IMR-90 (cell line): ENCODE results near the gene ABCA4. TPM values are rescaled to one million over a fixed set of nuclear protein-coding genes. Genes with fewer than 3 reads are reported as not detected.

Experiments
- ATAC-seq: fragments of 200-7000 bp; cut with Tn5 transposase; 2 replicates; pipeline ENCODE4 v1.9.1; 2020; ENCODE audit warnings: low read depth, mild to moderate bottlenecking, moderate library complexity
- BruUV-seq: library from RNA; stranded (reverse); fragments of 400-500 nt; replicated peaks from 2 replicates; lab custom pipeline; 2021; lab: Mats Ljungman, UMichigan
- CTCF ChIA-PET: fragments of 300-600 bp; formaldehyde crosslinking; extraction: SDS; loops from one replicate; lab custom pipeline; 2021; ENCODE audit warnings: antibody characterized with exemption; lab: Yijun Ruan, JAX
- POLR2A ChIA-PET: fragments of 300-600 bp; sonication (Branson Sonifier 250); formaldehyde crosslinking; loops from one replicate; lab custom pipeline; 2022; ENCODE audit warnings: antibody characterized with exemption; ENCODE audit not compliant: unreplicated experiment; lab: Charles Lee
- DNase-seq: peaks from one replicate; pipeline ENCODE4 v3.0.0; 2013
- H2AFZ ChIP-seq: replicated peaks from 2 replicates; pipeline ENCODE3; 2013; ENCODE audit warnings: low read length, mild to moderate bottlenecking; ENCODE audit not compliant: poor library complexity
- H2AK5ac ChIP-seq: 2 replicates; pipeline ENCODE4 v1.6.1; 2013; ENCODE audit warnings: low read depth, low read length, inconsistent platforms
- H2AK9ac ChIP-seq: replicated peaks from 2 replicates; pipeline ENCODE3; 2013; ENCODE audit warnings: mild to moderate bottlenecking, low read depth, low read length, moderate library complexity; ENCODE audit not compliant: poor library complexity
- H2BK120ac ChIP-seq: 2 replicates; pipeline ENCODE4 v1.6.1; 2013; ENCODE audit warnings: low read depth, low read length, inconsistent platforms
- H2BK15ac ChIP-seq: 3 replicates; pipeline ENCODE4 v1.6.1; 2013; ENCODE audit warnings: low read depth, low read length, inconsistent platforms
- H2BK20ac ChIP-seq: 2 replicates; pipeline ENCODE4 v1.6.1; 2013; ENCODE audit warnings: low read depth, mild to moderate bottlenecking, inconsistent platforms, low read length, moderate library complexity
- H2BK5ac ChIP-seq: 2 replicates; pipeline ENCODE4 v1.6.1; 2013; ENCODE audit warnings: mild to moderate bottlenecking, low read depth, low read length, inconsistent platforms; ENCODE audit not compliant: poor library complexity, severe bottlenecking
- H3K14ac ChIP-seq: replicated peaks from 2 replicates; pipeline ENCODE4 v1.6.1; 2013; ENCODE audit warnings: low read depth, low read length, inconsistent platforms
- H3K18ac ChIP-seq: 2 replicates; pipeline ENCODE4 v1.6.1; 2013; ENCODE audit warnings: low read depth, low read length, control low read depth
- H3K23ac ChIP-seq: 2 replicates; pipeline ENCODE4 v1.6.1; 2013; ENCODE audit warnings: low read depth, low read length, inconsistent platforms
- H3K27ac ChIP-seq: 2 replicates; pipeline ENCODE4 v1.5.1; 2013; ENCODE audit warnings: mild to moderate bottlenecking, control low read depth, low read length; ENCODE audit not compliant: insufficient read depth
- H3K27me3 ChIP-seq: 2 replicates; pipeline ENCODE4 v1.6.1; 2013; ENCODE audit warnings: low read length; ENCODE audit not compliant: control insufficient read depth, insufficient read depth
- H3K36me3 ChIP-seq: 2 replicates; pipeline ENCODE4 v1.6.1; 2013; ENCODE audit warnings: low read length, mixed read lengths; ENCODE audit not compliant: control insufficient read depth, insufficient read depth
- H3K4ac ChIP-seq: 2 replicates; pipeline ENCODE4 v1.6.1; 2013; ENCODE audit warnings: low read depth, low read length, inconsistent platforms
- H3K4me1 ChIP-seq: 2 replicates; pipeline ENCODE4 v1.6.1; 2013; ENCODE audit warnings: low read length, mixed read lengths; ENCODE audit not compliant: control insufficient read depth, insufficient read depth
- H3K4me2 ChIP-seq: 2 replicates; pipeline ENCODE4 v1.6.1; 2013; ENCODE audit warnings: low read depth, mild to moderate bottlenecking, control low read depth, low read length, moderate library complexity
- H3K4me3 ChIP-seq: 2 replicates; pipeline ENCODE4 v1.5.1; 2013; ENCODE audit warnings: low read depth, mild to moderate bottlenecking, control low read depth, low read length, moderate library complexity; ENCODE audit not compliant: insufficient read depth
- H3K56ac ChIP-seq: 2 replicates; pipeline ENCODE4 v1.6.1; 2013; ENCODE audit warnings: low read length, inconsistent platforms; ENCODE audit not compliant: insufficient read depth; ENCODE audit errors: extremely low read depth
- H3K79me1 ChIP-seq, 2 experiments: 2 replicates each; pipeline ENCODE4 v1.6.1; 2013; ENCODE audit warnings: low read length in 2 of 2, inconsistent platforms in 1 of 2, low read depth in 1 of 2
- H3K9ac ChIP-seq: 2 replicates; pipeline ENCODE4 v1.6.1; 2013; ENCODE audit warnings: low read depth, low read length, control low read depth
- H3K9me1 ChIP-seq: 2 replicates; pipeline ENCODE4 v1.6.1; 2013; ENCODE audit warnings: low read length, inconsistent platforms; ENCODE audit not compliant: insufficient read depth
- H3K9me3 ChIP-seq: 2 replicates; pipeline ENCODE4 v1.6.1; 2013; ENCODE audit warnings: low read length; ENCODE audit not compliant: control insufficient read depth, insufficient read depth
- H4K20me1 ChIP-seq: 2 replicates; pipeline ENCODE4 v1.6.1; 2013; ENCODE audit warnings: low read length, inconsistent platforms; ENCODE audit not compliant: insufficient read depth
- H4K5ac ChIP-seq: 2 replicates; pipeline ENCODE4 v1.6.1; 2013; ENCODE audit warnings: mild to moderate bottlenecking, low read depth, low read length, control low read depth
- H4K8ac ChIP-seq, 2 experiments: 2 replicates each; pipeline ENCODE4 v1.6.1; 2013; ENCODE audit warnings: low read depth in 2 of 2, low read length in 2 of 2, control low read depth in 1 of 2, inconsistent platforms in 1 of 2
- H4K91ac ChIP-seq: 2 replicates; pipeline ENCODE4 v1.6.1; 2013; ENCODE audit warnings: low read depth, low read length, inconsistent platforms; ENCODE audit not compliant: insufficient read depth
- BHLHE40 ChIP-seq: fragments of 150-350 bp; IDR thresholded peaks from 2 replicates; pipeline ENCODE4 v1.6.1; 2016; ENCODE audit warnings: mild to moderate bottlenecking, low read depth, low read length
- CEBPB ChIP-seq: IDR thresholded peaks from 2 replicates; pipeline ENCODE4 v1.6.1; 2012; ENCODE audit warnings: low read depth, low read length, improper control_type of control experiment
- CHD1 ChIP-seq: IDR thresholded peaks from 2 replicates; pipeline ENCODE4 v1.6.1; 2012; ENCODE audit warnings: low read depth, low read length, improper control_type of control experiment
- CTCF ChIP-seq: conservative IDR thresholded peaks from 2 replicates; pipeline ENCODE4 v1.5.1; 2012; ENCODE audit warnings: mild to moderate bottlenecking, low read depth, low read length, improper control_type of control experiment
- ELK1 ChIP-seq: fragments of 150-350 bp; IDR thresholded peaks from 2 replicates; pipeline ENCODE4 v1.6.1; 2016; ENCODE audit warnings: low read depth, mild to moderate bottlenecking, low read length, moderate library complexity, borderline replicate concordance
- FOS ChIP-seq: fragments of 150-350 bp; IDR thresholded peaks from 2 replicates; pipeline ENCODE4 v1.6.1; 2016; ENCODE audit warnings: low read depth, low read length
- MAFK ChIP-seq: IDR thresholded peaks from 2 replicates; pipeline ENCODE4 v1.6.1; 2012; ENCODE audit warnings: low read depth, low read length, improper control_type of control experiment
- MAZ ChIP-seq: IDR thresholded peaks from 2 replicates; pipeline ENCODE4 v1.6.1; 2012; ENCODE audit warnings: low read depth, mild to moderate bottlenecking, low read length, improper control_type of control experiment, moderate library complexity, borderline replicate concordance
- MXI1 ChIP-seq: IDR thresholded peaks from 2 replicates; pipeline ENCODE4 v1.6.1; 2012; ENCODE audit warnings: low read depth, mild to moderate bottlenecking, low read length, moderate library complexity, borderline replicate concordance
- NFE2L2 ChIP-seq: fragments of 150-350 bp; IDR thresholded peaks from 2 replicates; pipeline ENCODE4 v1.6.1; 2016; ENCODE audit warnings: low read depth, mild to moderate bottlenecking, low read length
- POLR2A ChIP-seq: IDR thresholded peaks from 2 replicates; pipeline ENCODE4 v1.6.1; 2012; ENCODE audit warnings: mild to moderate bottlenecking, low read depth, low read length
- RAD21 ChIP-seq: IDR thresholded peaks from 2 replicates; pipeline ENCODE4 v1.6.1; 2012; ENCODE audit warnings: low read length, improper control_type of control experiment
- RCOR1 ChIP-seq: IDR thresholded peaks from 2 replicates; pipeline ENCODE4 v1.6.1; 2012; ENCODE audit warnings: mild to moderate bottlenecking, low read length, improper control_type of control experiment; ENCODE audit not compliant: insufficient replicate concordance
- RFX5 ChIP-seq: IDR thresholded peaks from 2 replicates; pipeline ENCODE4 v1.8.0; 2012; ENCODE audit warnings: low read depth, mild to moderate bottlenecking, low read length, moderate library complexity
- SMC3 ChIP-seq: fragments of 150-350 bp; IDR thresholded peaks from 2 replicates; pipeline ENCODE4 v1.6.1; 2016; ENCODE audit warnings: low read depth, mild to moderate bottlenecking, antibody characterized with exemption, low read length, moderate library complexity
- USF2 ChIP-seq: fragments of 150-350 bp; IDR thresholded peaks from 2 replicates; pipeline ENCODE4 v1.6.1; 2017; ENCODE audit warnings: mild to moderate bottlenecking, antibody characterized with exemption, low read length, low read depth
- WGBS, 2 experiments: methylation state at CpG; one replicate each; pipeline versions ENCODE4 v1.1.5 to v1.1.7; 2013; ENCODE audit warnings: missing lambda C conversion rate in 2 of 2; ENCODE audit not compliant: insufficient read length in 1 of 2; ENCODE audit errors: extremely low coverage in 2 of 2; 5-methylcytosine and 5-hydroxymethylcytosine counted together
- dilution Hi-C: fragments of 300-500 bp; cut with HindIII; formaldehyde crosslinking; loops from one replicate; pipeline ENCODE4 v1.14.3; 2018; ENCODE audit warnings: low sequenced_read_pairs; ENCODE audit not compliant: unreplicated experiment
- in situ Hi-C: fragments of 300-500 bp; cut with MboI; formaldehyde crosslinking; loops from 3 replicates; pipeline ENCODE4 v1.14.3; 2019; ENCODE audit warnings: low sequenced_read_pairs, inconsistent platforms, mixed read lengths
- intact Hi-C: fragments of 100-400 bp; cut with micrococcal nuclease; formaldehyde crosslinking; loops from 2 replicates; pipeline ENCODE4 v1.10.0; 2022
- polyA plus RNA-seq, 3 experiments: library from polyadenylated mRNA; depleted of rRNA; stranded (reverse); fragments of >200 nt; gene quantifications; 2 replicates each; pipeline ENCODE4 v1.2.3, GENCODE V29; 2012; ENCODE audit warnings: low replicate concordance in 1 of 3
- total RNA-seq: library from RNA; depleted of rRNA; stranded (reverse); fragments of >200 nt; gene quantifications from 2 replicates; pipeline ENCODE4 v1.2.3, GENCODE V29; 2012

ABCA4 gene
- total and polyA plus RNA-seq, 2 of the 4 experiments (the other 2 are of a cell fraction) = under 0.01 to 0.36 TPM

GRCh38 chr1:94001397-94002045 lies 119.4 kb downstream of the ABCA4 start:
- Histone ChIP-seq H3K79me1 (no peaks in the 10 kb centered on the region), H3K56ac (no peak overlapping the region), H3K14ac (no peak overlapping the region), H2BK15ac (no peak overlapping the region), H4K91ac (no peak overlapping the region), H3K27me3 (no peaks in the 10 kb centered on the region), H3K9me3 (no peaks in the 10 kb centered on the region), H3K9me1 (no peaks in the 10 kb centered on the region), H3K23ac (no peak overlapping the region), H4K20me1 (no peaks in the 10 kb centered on the region), H3K9ac (no peak overlapping the region), H3K4ac (no peak overlapping the region), H2AK5ac (no peak overlapping the region), H3K4me2 (no peak overlapping the region), H3K4me3 (no peak overlapping the region), H2AFZ (no peak overlapping the region), H2BK20ac (no peak overlapping the region), H3K4me1 (peaks cover 3% of the 10 kb centered on the region; the same call in 1 of the 2 replicates), H2AK9ac (no peak overlapping the region), H4K8ac (no peak overlapping the region), H3K27ac (no peak overlapping the region), H3K36me3 (no peaks in the 10 kb centered on the region), H3K18ac (no peak overlapping the region), H4K5ac (no peak overlapping the region), H2BK5ac (no peak overlapping the region), H2BK120ac (no peak overlapping the region)
- WGBS, 2 experiments = 88% methylated on average over 7 of the region's 20 CpGs; no CpG with 5 or more reads in 1 of the 2 experiments
- no peak for TF ChIP-seq CEBPB
- TF ChIP-seq SMC3 = no peak
- TF ChIP-seq ELK1 = no peak
- no peak for TF ChIP-seq MAFK
- no peak for TF ChIP-seq USF2
- TF ChIP-seq MXI1 = no peak
- no peak for TF ChIP-seq FOS
- TF ChIP-seq CTCF = no peak
- TF ChIP-seq POLR2A = no peak
- TF ChIP-seq RCOR1 = no peak
- no peak for TF ChIP-seq CHD1
- no peak for TF ChIP-seq BHLHE40
- TF ChIP-seq RFX5 = no peak
- no peak for TF ChIP-seq MAZ
- TF ChIP-seq NFE2L2 = no peak
- TF ChIP-seq RAD21 = no peak
- in situ Hi-C loops = no loop called here
- ATAC-seq = no peak
- ChIA-PET CTCF (no interaction called here), POLR2A (no interaction called here)
- dilution Hi-C loops = no loop called here
- BruUV-seq = no TSS peak
- intact Hi-C loops = no loop called here
- DNase-seq = no peak
